Breast epithelium (tissue), 3 donors: ENCODE results near the gene SCART1.

ENCODE experiments used
- CTCF ChIP-seq, 3 donors: fragments of 450-650 bp; IDR thresholded peaks; one replicate each; pipeline ENCODE4 v1.5.1; 2016 to 2017; ENCODE audit warnings: antibody characterized with exemption in 3 of 3, mild to moderate bottlenecking in 3 of 3, moderate library complexity in 3 of 3
- POLR2A ChIP-seq: fragments of 450-650 bp; IDR thresholded peaks from one replicate; pipeline ENCODE4 v1.6.1; 2016; ENCODE audit warnings: antibody characterized with exemption, mild to moderate bottlenecking, moderate library complexity
- POLR2AphosphoS5 ChIP-seq, 3 donors: sonication (generic); formaldehyde crosslinking; IDR thresholded peaks; one replicate each; pipeline ENCODE4 v1.6.1; 2017; ENCODE audit warnings: antibody characterized with exemption in 3 of 3

GRCh38 chr10:133511907-133512528 is 58.3 kb downstream of the SCART1 start:
- TF ChIP-seq CTCF (IDR thresholded peaks at IDR 0.05) (no peak), POLR2AphosphoS5 (IDR thresholded peaks at IDR 0.05) (no peak), POLR2A (no peak)
